ENCODE measurements around the gene NPRL2.

NPRL2 gene

DNA sequence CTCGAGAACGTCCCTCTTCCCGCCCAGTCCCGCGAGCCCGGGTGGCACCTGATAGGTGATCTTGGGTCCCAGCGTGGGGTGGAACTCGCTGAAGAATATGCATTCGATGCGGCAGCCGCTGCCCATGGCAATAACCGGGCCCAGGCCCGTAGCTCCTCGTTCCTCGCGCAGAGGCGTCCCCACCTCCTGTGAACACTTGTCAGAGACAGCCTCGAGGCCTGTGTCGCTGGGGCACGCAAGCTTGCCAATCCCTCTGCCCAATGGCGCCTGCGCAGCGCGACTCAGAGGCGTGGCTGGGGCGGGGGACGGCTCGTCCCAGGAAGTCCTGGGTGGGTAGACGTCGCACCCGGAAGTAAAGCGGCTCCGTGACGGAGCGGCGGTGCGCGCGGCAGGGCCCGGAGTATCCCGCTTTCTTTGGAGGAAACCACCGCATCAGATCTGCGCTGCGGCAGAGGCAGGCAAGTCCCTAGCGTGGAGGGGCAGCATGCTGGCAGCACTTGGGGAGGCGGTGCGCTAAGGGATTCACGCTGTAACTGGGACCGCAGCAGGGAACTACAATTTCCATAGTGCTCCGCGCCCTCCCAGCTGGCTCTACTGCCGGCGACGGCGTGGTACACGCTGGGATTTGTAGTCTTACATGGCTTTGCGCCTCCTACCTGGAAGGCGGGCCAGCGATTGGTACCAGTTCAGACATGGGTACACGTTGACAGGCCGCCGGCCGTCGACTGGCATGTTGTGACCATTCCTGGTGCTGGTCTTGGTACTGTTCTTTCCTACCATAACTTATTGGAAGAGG is at the start of gene NPRL2, which contains the start of gene CYB561D2:
TSS of gene NPRL2 (minus strand) at position 249 of the 796 bp plus-strand sequence. CDS start at position 126, 123 bp downstream.
TSS of gene CYB561D2 (plus strand) at position 336 of the 796 bp plus-strand sequence. CDS start 572 bp downstream, outside the sequence.
- peak; percentile 92 to 100 for DNase-seq (ENCODE audit: extremely low read depth in 1 of 2, low read depth in 1 of 2)

DNA sequence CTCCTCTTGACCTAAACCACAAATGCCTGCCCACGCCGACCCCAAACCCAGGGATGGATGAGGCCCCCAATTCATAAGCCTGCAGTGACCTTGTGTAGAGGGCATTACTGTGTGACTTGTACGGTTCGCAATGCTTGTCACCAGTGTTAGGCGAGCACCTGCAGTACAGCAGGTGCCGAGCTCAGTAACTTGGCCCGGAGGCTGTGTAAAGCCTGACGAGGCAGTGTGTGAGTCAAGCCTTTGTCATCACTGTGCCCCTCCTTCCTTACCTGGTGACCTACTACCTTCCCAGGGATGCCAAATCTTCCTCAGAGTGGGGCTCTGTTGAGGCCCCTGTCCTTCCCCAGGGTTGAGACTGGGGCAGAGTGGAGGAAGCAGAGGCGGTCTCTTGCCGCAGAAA is 45.9 kb upstream of the NPRL2 start:
- no peak for DNase-seq (ENCODE audit: extremely low read depth in 1 of 2, low read depth in 1 of 2)

DNA sequence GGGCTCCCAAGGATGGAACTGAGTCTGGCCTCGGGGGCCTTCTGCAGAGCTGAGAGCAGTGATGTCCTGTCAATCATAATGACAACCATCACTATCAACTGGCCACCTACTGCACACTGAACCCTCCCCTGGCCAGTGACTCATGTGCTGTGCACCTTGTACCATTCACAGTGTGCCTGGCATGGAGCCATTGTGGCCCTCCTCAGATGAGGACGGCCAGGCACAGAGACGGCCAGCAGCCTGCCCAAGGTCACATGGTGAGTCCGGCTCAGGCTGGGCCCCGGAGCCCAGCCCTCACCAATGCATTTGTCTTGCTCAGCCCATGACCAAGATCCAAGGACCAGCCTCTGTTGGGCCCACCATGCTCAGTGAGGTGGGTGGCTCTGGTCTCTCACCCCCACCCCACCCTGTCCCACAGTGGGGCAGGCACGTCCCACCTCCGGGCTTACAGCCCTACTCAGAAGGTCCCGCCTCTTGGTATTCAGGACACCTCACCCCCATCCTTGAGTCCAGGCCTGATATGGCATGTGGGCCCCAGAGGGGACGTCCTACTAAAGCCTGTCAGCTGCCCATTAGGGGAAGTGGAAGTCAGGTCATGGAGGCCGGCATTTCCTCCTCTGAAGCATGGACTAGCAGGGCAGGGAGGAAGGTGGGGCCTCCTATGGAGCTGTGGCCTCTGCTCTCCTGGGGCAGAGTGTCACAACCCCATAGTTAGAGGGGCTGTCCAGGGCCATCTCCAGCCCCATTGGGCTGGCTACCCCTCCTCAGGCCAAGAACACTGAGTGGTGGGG is 44.7 kb upstream of the NPRL2 start:
- DNase-seq (ENCODE audit: extremely low read depth in 1 of 2, low read depth in 1 of 2): no peak

DNA sequence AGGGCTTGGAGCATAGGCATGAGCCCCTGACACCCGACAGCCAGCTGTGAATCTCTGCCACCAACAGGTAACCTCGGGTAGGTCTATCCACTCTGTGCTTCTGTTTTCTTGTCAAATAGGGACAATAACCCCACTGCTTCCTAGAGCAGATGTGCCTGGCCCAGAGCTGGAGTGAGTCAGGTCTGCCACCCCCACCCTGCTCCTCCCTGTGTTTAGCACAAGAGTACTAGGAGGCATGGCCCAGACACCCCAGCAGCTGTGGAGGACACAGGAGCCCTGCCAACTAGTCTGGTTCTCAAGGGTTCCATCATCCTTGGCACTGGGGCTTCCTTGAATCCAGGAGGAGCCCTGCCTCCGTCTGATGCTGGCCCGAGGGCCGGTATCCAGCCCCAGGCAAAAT is 42.5 kb upstream of the NPRL2 start:
- no peak for DNase-seq (ENCODE audit: extremely low read depth in 1 of 2, low read depth in 1 of 2)

DNA sequence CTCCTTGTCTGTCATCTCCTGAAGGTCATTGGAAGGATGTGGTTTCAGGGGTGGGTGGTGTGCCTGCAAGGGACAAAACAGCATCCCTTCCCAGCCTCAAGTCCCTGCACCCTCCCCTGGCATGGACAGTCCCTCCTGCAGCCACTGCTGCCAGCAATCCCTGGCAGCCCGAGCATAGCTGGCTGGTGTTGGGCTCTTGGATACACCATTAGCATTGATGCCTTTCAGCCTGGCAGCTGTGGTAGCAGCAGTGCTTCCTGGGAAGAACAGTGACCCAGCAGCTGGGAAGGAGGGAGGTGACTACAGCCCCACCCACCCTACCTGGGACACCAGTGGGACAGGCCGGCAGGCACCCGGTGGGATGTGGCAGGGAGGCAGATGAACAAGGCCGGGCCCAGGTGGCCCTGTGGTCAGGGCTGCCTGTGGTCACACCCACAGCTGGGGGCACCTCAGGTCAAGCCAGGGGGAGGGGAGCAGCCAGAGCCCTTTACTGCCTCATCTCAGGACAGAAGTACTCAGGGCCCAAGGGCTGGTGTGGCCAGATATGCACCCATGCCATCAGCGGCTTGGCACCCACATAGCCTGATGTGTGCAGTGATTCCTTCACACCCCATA is 41.6 kb upstream of the NPRL2 start:
- DNase-seq (ENCODE audit: extremely low read depth in 1 of 2, low read depth in 1 of 2): no peak

DNA sequence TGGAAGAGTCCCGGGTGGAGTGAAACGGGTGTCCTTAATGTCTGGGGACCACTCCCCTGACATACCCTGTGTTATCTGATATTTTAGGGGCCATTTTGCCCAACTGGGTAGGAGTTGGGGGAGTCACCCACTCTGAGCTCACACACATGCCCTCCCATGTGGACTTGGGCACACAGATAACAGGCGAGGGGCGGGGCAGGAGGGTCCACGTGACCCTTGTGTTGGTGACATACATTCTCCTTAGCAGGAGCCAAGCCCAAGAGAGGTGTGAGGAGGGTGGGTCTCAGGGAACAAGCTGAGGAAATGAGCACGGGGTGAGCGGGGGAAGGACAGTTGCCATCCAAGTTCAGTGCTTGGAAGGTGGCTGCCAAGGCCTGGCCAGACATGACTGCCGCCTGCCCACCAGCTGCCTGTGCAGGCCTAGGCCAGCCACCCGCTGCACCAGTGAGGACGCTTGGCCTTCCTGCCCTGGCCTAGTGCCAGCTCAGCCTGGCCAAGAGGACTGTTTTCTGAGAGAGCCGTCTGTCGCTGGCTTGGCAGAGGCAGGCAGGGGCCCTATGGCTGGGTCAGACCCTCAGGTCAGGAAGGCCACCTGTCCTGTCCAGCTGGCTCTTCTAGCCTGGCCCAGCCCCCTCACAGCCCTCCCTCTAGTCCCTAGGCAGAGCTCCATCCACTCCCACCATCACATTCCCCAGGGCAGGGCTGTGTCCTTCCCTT is 40.1 kb upstream of the NPRL2 start:
- DNase-seq (ENCODE audit: extremely low read depth in 1 of 2, low read depth in 1 of 2): no peak

DNA sequence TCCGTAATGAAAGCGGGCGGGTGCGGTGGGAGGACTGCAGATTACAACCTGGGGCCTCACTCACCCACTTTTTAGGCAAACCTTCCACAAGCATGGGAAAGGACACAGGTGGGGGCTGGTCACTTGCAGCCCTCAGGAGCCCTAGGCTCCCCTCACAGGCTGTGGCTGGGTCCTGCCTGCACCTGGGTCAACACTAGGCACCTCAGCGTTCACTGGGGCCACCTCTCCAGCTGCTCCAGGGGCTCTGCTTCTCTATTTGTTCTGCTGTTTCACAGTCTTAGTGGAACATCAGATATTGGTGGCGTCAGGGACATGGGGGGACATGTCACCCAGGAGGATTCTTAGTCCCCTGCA is 38.8 kb upstream of the NPRL2 start:
- no peak for DNase-seq (ENCODE audit: extremely low read depth in 1 of 2, low read depth in 1 of 2)

DNA sequence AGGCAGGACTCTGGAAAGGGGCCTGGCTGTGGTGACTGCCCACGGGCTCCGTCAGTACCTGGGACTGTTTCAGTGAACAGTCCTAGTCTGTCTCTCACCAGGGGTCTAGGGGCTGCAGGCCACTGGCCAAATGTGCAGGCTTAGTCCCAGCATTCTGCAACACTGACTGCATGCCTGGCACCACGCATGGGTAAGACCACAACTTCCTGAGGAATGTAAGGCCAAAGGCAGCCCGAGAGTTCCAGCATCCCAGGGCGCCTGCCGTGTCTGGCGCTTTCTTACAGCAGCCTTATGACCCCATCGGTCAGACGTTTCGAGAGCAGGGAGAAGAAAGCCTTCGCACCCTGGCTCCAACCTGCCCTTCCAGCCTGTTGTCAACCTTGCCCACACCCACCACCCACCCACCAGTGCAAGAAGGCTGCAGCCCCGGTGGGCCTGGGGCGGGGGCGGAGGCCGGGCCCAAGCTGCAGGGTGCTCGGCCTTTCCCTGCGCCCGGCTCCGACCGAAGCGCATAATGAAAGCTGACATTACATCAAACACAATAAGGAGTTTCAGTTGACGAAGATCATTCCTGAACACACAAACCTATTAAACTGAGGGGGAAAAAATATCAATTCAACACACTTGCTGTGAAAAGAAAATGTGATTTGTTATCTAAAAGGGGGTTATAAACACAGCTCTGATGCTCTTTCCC is 38.3 kb upstream of the NPRL2 start:
- DNase-seq (ENCODE audit: extremely low read depth in 1 of 2, low read depth in 1 of 2): no peak

DNA sequence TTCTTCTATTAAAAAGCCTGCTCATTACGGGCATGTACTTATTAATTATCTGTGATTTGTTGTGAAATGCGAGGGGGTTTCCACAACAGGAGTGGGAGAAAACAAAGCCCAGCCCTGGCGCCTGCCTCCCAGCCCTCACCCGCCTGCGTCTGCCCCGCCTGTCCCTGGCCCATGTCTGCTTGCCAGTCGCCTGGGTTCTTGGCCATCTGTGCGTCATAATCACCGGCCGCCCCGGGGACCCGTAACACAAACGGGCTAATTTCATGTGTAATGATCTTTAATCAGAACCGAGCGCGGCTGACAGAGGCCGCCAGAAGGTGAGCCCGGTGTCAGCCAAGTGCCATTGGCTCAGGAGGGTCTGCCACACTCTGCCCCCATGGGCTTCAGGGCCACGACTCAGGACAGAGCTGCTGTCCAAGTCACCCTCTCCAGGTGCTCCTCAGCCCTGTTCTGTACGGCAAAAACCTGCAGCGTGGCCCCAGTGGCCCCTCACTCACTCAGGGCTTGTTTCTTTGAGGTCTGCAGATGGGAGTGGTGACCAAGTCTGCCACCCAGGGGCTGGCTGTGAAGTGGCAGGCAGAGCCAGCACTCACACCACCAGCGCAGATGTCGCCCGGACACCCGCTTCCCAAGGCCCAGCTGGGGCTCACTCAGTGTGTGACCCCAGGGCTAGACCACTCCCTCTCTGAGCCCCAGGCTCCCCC is 37.6 kb upstream of the NPRL2 start:
- DNase-seq (ENCODE audit: extremely low read depth in 1 of 2, low read depth in 1 of 2): no peak

DNA sequence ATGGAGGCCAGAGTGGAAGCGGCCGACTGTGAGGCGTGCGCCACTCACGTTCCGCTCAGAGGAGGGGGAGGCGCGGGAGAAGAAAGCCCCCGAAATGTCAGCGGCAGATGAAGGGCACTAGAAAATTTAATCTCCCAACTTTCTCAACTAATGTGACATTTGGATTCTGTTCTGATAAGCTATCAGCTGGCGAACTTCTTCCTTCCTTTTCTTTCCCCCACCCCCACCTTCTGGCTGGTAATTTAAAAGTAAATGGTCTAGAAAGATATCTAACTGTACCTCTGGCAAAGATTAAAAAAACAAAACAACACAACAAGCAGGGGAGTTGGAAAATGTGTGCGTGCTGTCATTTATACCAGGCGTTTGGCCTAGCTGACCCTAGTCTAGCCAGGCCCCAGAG is 35.2 kb upstream of the NPRL2 start:
- DNase-seq (ENCODE audit: extremely low read depth in 1 of 2, low read depth in 1 of 2): no peak

DNA sequence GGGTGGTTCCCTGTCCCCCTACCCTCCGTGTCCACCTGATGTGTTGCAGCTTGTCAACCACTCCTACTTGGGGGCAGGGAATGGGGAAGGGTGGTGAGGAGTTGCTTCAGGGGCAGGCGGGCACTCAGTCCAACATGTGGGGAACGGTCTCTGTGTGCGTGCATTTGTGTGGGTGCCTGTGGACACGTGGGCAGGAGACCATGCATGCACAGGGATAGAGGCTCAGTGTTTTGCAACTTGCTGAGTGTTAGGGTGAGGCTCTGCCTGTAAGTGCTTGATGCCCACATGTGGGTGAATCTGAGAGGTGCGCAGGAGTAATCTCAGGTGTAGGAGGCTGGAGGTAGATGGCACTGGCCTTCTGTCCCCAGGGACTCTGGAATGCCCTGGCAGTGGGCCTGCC is 33.2 kb upstream of the NPRL2 start:
- DNase-seq (ENCODE audit: extremely low read depth in 1 of 2, low read depth in 1 of 2): no peak

DNA sequence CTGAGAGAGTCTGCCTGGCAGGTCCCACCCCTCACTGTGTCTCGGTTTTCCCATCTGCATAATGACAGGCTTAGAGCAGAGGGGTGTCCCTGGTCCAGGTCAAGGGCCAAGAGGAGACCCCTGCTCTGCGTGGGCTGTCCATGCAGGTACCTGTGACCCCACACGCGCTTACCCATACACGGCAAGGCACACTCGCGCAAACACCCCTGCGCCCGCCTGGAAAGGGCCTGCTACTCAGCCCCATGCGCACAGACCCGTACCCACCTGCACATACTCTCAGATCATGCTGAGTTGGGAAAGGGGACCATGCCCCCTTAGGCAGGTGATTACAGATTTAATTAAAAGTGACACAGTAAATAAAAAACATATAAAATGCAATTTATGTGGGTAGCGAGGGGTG is 32.1 kb upstream of the NPRL2 start:
- DNase-seq (ENCODE audit: extremely low read depth in 1 of 2, low read depth in 1 of 2): no peak

DNA sequence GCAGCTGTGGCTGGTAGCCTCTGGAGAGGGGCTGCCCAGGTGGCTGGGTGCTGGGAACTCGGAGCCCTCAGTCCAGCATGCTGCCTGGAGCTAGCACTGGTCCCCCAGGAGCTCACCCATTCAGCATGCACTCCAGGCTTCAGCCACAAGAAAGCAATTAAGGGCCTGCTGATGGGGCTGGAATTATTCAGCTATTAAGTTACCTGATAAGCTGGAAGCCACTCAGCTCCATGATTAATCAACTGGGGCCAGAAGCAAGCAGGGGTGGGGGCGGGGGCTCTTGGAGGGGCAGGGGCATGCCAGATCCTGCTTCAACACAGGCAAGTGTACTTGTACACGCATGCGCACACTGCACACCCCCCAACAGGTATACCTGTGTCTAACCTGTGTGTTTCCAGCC is 30.8 kb upstream of the NPRL2 start:
- no peak for DNase-seq (ENCODE audit: extremely low read depth in 1 of 2, low read depth in 1 of 2)

DNA sequence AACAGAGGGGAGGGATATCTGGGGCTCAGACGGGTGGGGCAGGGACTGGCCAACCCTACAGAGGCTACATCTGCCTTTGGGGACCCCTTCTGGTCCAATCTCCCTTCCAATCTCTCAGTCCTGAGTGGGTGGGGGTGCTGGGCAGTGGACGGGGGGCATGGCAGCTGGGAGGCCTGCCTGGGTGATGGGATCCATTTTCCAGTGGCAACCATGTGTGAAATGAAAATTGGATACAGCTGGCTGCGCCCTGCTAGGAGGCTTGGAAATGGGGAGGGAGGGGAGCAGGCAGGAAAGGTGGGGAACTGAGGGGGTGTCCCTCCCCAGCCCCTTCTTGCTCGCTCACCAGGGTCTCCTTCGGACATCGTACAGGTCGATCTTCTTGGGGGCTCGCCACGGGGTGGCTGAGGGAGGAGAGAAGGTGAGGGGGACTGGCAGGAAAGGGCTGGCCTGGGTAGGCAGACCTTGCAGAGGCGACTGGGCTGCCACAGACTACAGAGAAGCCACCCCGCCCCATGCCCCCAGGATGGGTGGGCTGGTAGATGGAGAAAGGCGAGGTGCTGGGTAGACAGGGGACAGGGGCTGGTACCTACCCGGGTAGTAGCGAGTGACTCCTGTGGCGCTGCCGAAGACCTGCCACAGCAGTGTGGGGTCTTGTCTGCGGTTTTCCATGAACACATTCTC is 30.0 kb upstream of the NPRL2 start:
- no peak for DNase-seq (ENCODE audit: extremely low read depth in 1 of 2, low read depth in 1 of 2)

DNA sequence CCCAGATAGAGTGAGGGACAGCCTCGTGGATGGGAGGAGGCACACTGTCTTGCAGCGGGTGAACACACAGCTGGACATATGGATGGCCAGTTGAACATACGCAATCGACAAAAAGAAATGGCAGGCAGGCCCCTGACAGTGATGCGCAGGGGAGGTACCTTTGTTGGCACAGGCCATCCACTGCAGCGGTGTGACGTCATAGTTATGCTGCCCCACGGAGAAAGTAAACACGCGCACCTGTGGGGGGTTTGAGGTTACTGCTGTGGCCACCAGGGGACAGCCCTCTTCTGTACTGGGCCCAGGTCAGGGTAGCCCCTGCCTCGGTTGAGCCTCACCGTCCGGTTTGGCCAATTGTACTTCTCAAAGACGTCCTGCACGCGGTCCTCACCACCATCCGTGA is 28.2 kb upstream of the NPRL2 start:
- no peak for DNase-seq (ENCODE audit: extremely low read depth in 1 of 2, low read depth in 1 of 2)

DNA sequence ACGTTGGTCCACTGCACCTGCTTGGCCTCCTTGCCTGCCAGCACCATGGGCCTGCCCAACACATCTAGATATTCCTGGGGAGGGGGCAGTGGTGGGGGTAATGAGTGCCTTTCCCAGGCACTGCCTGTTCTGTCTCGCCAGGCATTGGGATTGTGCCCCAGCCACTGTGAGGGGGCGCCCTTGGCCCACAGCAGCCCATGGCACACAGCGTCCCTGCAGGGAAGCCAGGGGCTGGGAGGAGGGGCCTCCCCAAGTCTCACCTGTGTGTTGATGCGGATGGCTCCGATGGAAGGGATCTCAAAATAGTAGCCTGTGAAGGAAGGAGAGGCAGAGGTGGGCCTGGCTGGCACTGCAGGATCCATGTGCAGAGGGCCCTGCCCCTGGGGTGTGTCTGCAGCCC is 27.4 kb upstream of the NPRL2 start:
- DNase-seq (ENCODE audit: extremely low read depth in 1 of 2, low read depth in 1 of 2): no peak

DNA sequence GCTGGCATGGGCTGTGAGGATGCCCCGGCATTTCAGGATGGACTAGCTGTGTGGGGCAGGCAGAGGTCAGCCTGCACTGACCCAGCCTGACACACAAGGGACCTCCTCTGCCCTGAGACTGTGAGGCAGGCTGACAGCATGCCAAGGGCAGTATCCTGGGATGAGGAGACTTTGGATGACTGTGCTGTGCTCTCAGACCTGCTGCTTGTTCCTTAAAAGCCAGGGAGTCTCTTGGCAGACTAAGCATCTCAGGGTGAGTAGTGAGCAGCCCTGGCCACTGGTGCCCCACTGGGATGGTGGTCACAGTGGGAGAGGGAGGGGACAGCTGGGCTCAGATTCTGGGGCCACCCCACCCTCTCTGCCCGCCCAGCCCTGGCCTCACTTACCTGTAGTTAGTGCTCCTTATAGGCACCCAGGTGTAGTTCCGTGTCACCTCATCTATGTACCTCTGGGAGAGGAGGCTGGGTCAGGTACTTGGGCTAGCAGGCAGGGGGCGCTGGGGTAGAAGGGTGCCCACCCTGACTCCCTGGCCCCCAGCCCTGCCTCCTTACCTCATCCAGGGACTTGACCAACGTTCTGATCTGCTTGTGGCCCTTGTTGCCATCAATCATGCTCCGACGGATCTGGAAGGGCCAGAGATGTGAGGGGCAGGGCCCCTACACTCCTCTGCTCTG is 24.8 kb upstream of the NPRL2 start:
- DNase-seq (ENCODE audit: extremely low read depth in 1 of 2, low read depth in 1 of 2): no peak

DNA sequence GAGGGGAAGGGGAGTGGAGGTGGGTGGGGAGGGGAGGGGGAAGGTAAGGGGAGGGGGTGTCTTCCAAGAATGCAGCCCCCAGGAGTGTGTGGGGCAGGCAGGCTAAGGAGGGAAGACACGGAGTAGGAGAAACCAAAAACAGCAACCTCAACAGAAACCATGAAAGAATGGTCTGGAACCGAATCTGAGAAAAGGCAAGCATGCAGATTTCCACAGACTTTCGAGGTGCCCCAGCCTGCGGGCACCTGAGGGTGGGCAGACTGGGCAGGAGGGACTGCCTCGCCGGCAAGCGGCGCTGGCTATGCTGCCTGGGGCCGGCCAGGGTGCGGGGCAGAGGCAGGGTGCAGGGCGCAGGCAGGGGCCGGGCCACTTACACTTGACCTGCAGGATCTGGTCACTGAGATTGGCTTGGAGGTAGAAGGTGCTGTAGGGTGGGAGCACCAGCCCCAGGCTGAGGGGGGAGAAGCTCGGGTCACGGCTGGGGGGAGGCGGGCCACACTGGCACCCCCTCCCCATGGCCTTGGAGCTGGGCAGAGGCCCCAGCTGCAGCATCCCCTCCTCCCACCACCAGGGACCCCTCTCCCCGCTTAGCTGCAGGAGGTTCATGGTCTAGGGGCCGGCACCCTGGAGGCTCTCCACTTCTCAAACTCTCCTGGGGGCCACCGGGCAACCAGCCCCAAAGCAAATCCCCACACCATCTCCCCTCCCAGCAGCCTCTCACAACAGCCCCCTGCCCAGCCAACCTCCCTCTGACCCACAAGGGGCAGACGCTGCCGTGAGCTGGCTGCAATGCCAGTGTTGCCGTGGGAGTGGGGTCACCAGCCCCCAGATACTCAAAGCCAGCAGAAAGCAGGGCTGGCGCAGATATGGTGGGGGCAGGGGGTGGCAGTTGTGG is 24.0 kb upstream of the NPRL2 start:
- no peak for DNase-seq (ENCODE audit: extremely low read depth in 1 of 2, low read depth in 1 of 2)
